CD4-positive, alpha-beta T cell (primary cell): Measurements from ENCODE around the gene ICOS. TPM values are rescaled to one million over a fixed set of nuclear protein-coding genes. Genes with fewer than 3 reads are reported as not detected.

ENCODE experiments used
- ATAC-seq: fragments of 200-7000 bp; cut with Tn5 transposase; one replicate; pipeline ENCODE4 v1.10.0; 2022; ENCODE audit warnings: mild to moderate bottlenecking; ENCODE audit not compliant: poor library complexity
- CTCF ChIA-PET: fragments of 350-600 bp; sonication (Branson Sonifier 250); formaldehyde crosslinking; loops from one replicate; lab custom pipeline; 2021; ENCODE audit warnings: antibody characterized with exemption, inconsistent platforms; lab: Charles Lee
- POLR2A ChIA-PET: fragments of 350-600 bp; sonication (Branson Sonifier 250); formaldehyde crosslinking; loops from one replicate; lab custom pipeline; 2021; ENCODE audit warnings: antibody characterized with exemption, inconsistent platforms; lab: Charles Lee
- DNase-seq, 14 experiments: peaks; one replicate each; pipeline ENCODE4 v3.0.0-alpha.2; 2013 to 2020; ENCODE audit warnings: mixed read lengths in 2 of 14
- H3K27ac ChIP-seq, 2 donors: one replicate each; pipeline versions ENCODE4 v1.5.1 to v1.7.0; 2013; ENCODE audit warnings: low read length in 2 of 2, low read depth in 1 of 2, mild to moderate bottlenecking in 1 of 2
- H3K27me3 ChIP-seq, 2 experiments: 1 replicate in 1 of 2; 2 replicates in 1 of 2; pipeline versions ENCODE4 v1.6.1 to v1.7.0; 2013; ENCODE audit warnings: low read length in 2 of 2, control low read depth in 1 of 2, mild to moderate bottlenecking in 1 of 2, moderate library complexity in 1 of 2; ENCODE audit not compliant: insufficient read depth in 2 of 2, control insufficient read depth in 1 of 2
- H3K36me3 ChIP-seq: one replicate; pipeline ENCODE4 v1.6.1; 2013; ENCODE audit warnings: low read length, control low read depth; ENCODE audit not compliant: insufficient read depth
- H3K4me1 ChIP-seq: one replicate; pipeline ENCODE4 v1.6.1; 2013; ENCODE audit warnings: low read length, control low read depth; ENCODE audit not compliant: insufficient read depth
- H3K4me3 ChIP-seq: one replicate; pipeline ENCODE4 v1.5.1; 2013; ENCODE audit warnings: mild to moderate bottlenecking, low read length, moderate library complexity
- H3K9me3 ChIP-seq, 2 experiments: 1 replicate in 1 of 2; 2 replicates in 1 of 2; pipeline versions ENCODE4 v1.6.1 to v1.7.0; 2013; ENCODE audit warnings: low read length in 2 of 2, mild to moderate bottlenecking in 2 of 2, control low read depth in 1 of 2, moderate library complexity in 1 of 2; ENCODE audit not compliant: control insufficient read depth in 1 of 2, insufficient read depth in 1 of 2
- H3K27ac Mint-ChIP-seq: one replicate; pipeline ENCODE4 v1.8.0; 2020; ENCODE audit warnings: mixed read lengths
- H3K27me3 Mint-ChIP-seq: one replicate; pipeline ENCODE4 v1.8.0; 2021; ENCODE audit warnings: mixed read lengths
- H3K36me3 Mint-ChIP-seq: one replicate; pipeline ENCODE4 v1.8.0; 2021; ENCODE audit warnings: low read depth, mixed read lengths
- H3K4me1 Mint-ChIP-seq: one replicate; pipeline ENCODE4 v1.8.0; 2021; ENCODE audit warnings: low read depth, mixed read lengths
- H3K4me3 Mint-ChIP-seq: one replicate; pipeline ENCODE4 v1.8.0; 2020; ENCODE audit warnings: mild to moderate bottlenecking, mixed read lengths
- H3K9me3 Mint-ChIP-seq: one replicate; pipeline ENCODE4 v1.8.0; 2020; ENCODE audit warnings: mixed read lengths
- CTCF ChIP-seq: fragments of 200-600 bp; IDR thresholded peaks from one replicate; pipeline ENCODE4 v1.8.0; 2022; ENCODE audit warnings: antibody characterized with exemption, mild to moderate bottlenecking
- intact Hi-C, 2 experiments: fragments of 100-400 bp; cut with DNase I in 1 of 2; cut with micrococcal nuclease in 1 of 2; formaldehyde crosslinking; loops; one replicate each; pipeline versions ENCODE4 v1.15.1 to v1.9.0; 2023 to 2025; cut with DNase I, micrococcal nuclease
- total RNA-seq, 174 experiments: library from RNA in 2 of 174; stranded (reverse) in 2 of 174; gene quantifications; one replicate each; pipeline ENCODE4 v1.2.3 and lab custom pipeline; 2021 to 2026

Gene ICOS
- total RNA-seq, 2 experiments from 2014 or later: 93.3 to 98.1 TPM

- POLR2A ChIA-PET: interaction anchor here (1.3 to 2.9 kb wide), 6 partner anchors 8 to 218 kb away, joined by 4 to 12 read pairs (median 8); no protein-coding TSS in a partner anchor
- peaks cover 82% of the 10 kb centered on the region for H3K4me1 Mint-ChIP-seq
- CTCF ChIA-PET: interaction anchor here (1.2 to 2.0 kb wide), 2 partner anchors 11 to 120 kb away, joined by 3 to 6 read pairs; no protein-coding TSS in a partner anchor
- H3K27me3 Mint-ChIP-seq: no peaks in the 10 kb centered on the region
- H3K9me3 Mint-ChIP-seq: no peaks in the 10 kb centered on the region
- no peaks in the 10 kb centered on the region for H3K9me3 ChIP-seq
- no peak for TF ChIP-seq CTCF
- no peak overlapping the region for H3K4me3 Mint-ChIP-seq
- H3K27ac ChIP-seq: peak overlapping the region; percentile 67 to 82
- intact Hi-C loops: loop anchor here (5.0 to 10.0 kb wide), 4 partner anchors 67 to 921 kb away; partner anchors contain the start of gene NBEAL1 (in 1 of the 2)
- H3K36me3 ChIP-seq: peaks cover 3% of the 10 kb centered on the region
- no peak for DNase-seq
- no peak overlapping the region for H3K4me3 ChIP-seq
- H3K27ac Mint-ChIP-seq: peak overlapping the region; percentile 93
- H3K27me3 ChIP-seq: no peaks in the 10 kb centered on the region
- H3K36me3 Mint-ChIP-seq: peaks cover 41% of the 10 kb centered on the region
- no peak for ATAC-seq
- peaks cover 41% of the 10 kb centered on the region for H3K4me1 ChIP-seq
Measured at GRCh38 chr2:203935568-203935967, 995 bp upstream of the ICOS start.

GRCh38 chr2:203936949-203937348 lies 386 bp downstream of the ICOS start:
- intact Hi-C loops: loop anchor here (5.0 to 10.0 kb wide), 4 partner anchors 65 to 922 kb away; partner anchors contain the start of gene NBEAL1 (in 1 of the 2)
- no peaks in the 10 kb centered on the region for H3K9me3 Mint-ChIP-seq
- peaks cover 3% of the 10 kb centered on the region for H3K36me3 ChIP-seq
- peak overlapping the region; percentile 97 for H3K4me3 Mint-ChIP-seq
- POLR2A ChIA-PET: interaction anchor here (0.9 to 3.0 kb wide), 6 partner anchors 8 to 69 kb away, joined by 3 to 21 read pairs (median 4); partner anchors contain the start of gene CTLA4
- peaks cover 82% of the 10 kb centered on the region for H3K4me1 Mint-ChIP-seq
- DNase-seq (no peak), ATAC-seq (peak; percentile 11)
- CTCF ChIA-PET: interaction anchor here (1.0 to 1.5 kb wide), 2 partner anchors 12 to 48 kb away, joined by 3 read pairs; no protein-coding TSS in a partner anchor
- H3K27ac ChIP-seq: peak overlapping the region; percentile 58 to 68
- no peaks in the 10 kb centered on the region for H3K27me3 ChIP-seq
- peaks cover 55% of the 10 kb centered on the region for H3K36me3 Mint-ChIP-seq
- H3K27me3 Mint-ChIP-seq: no peaks in the 10 kb centered on the region
- no peak for TF ChIP-seq CTCF
- no peaks in the 10 kb centered on the region for H3K9me3 ChIP-seq
- H3K27ac Mint-ChIP-seq: peak overlapping the region; percentile 93
- H3K4me3 ChIP-seq: peak overlapping the region; percentile 74
- peaks cover 40% of the 10 kb centered on the region for H3K4me1 ChIP-seq

DNA sequence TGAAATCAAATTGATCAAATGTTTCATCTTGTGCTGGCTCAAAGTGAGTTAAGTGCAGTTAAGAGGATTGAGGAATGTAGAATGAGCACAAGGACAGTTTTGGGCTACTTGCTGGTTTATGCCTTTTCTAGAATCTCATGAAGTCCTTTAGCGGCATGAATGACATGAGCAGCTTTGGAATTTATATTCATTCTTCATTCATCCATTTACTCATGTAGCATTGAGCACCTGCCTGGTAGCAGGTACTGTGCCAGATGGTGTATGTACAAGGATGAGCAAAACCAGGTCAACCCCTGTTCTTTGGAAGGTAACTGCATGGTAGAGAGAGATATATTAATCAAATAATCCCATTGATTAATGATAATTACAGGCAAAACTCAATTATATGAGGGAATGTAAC lies 1.2 kb downstream of the ICOS start:
- DNase-seq (no peak), ATAC-seq (no peak)
- ChIA-PET POLR2A (interaction anchor here (0.8 to 3.0 kb wide), 5 partner anchors 11 to 63 kb away, joined by 3 to 21 read pairs (median 5); no protein-coding TSS in a partner anchor), CTCF (interaction anchor here (1.5 kb wide), 1 partner anchor 47 kb away, joined by 3 read pairs; no protein-coding TSS in a partner anchor)
- H3K27me3 ChIP-seq: no peaks in the 10 kb centered on the region
- Mint-ChIP-seq H3K4me3 (peak overlapping the region; percentile 97), H3K9me3 (no peaks in the 10 kb centered on the region), H3K36me3 (peaks cover 61% of the 10 kb centered on the region), H3K4me1 (peaks cover 84% of the 10 kb centered on the region), H3K27ac (peak overlapping the region; percentile 93), H3K27me3 (no peaks in the 10 kb centered on the region)
- intact Hi-C loops: loop anchor here (5.0 to 10.0 kb wide), 4 partner anchors 65 to 923 kb away; partner anchors contain the start of gene NBEAL1 (in 1 of the 2)
- H3K4me3 ChIP-seq: peak overlapping the region; percentile 74
- TF ChIP-seq CTCF: no peak
- H3K27ac ChIP-seq: peak overlapping the region; percentile 65 to 68
- peaks cover 32% of the 10 kb centered on the region for H3K4me1 ChIP-seq
- no peaks in the 10 kb centered on the region for H3K9me3 ChIP-seq
- H3K36me3 ChIP-seq: peaks cover 3% of the 10 kb centered on the region
